Activated CD4-positive, alpha-beta T cell treated with anti-CD3 and anti-CD28 coated beads, Interleukin-2, Interleukin-6, amounts not matched to agents 100 ng/mL and 50 ng/mL, durations not matched to agents 16 hours and 8 hours (primary cell): ENCODE results near the gene POMC.
A peak's percentile ranks its signal among the peaks of the same experiment; 100 is the strongest.
"Not testable (repeated sequence)": the region's sequence is repeated elsewhere in the genome, so short reads cannot be mapped to it uniquely, and the experiment has no call there.

Experiments used
- DNase-seq: peaks from one replicate; pipeline ENCODE4 v3.0.0-alpha.2; 2020

POMC gene

DNA sequence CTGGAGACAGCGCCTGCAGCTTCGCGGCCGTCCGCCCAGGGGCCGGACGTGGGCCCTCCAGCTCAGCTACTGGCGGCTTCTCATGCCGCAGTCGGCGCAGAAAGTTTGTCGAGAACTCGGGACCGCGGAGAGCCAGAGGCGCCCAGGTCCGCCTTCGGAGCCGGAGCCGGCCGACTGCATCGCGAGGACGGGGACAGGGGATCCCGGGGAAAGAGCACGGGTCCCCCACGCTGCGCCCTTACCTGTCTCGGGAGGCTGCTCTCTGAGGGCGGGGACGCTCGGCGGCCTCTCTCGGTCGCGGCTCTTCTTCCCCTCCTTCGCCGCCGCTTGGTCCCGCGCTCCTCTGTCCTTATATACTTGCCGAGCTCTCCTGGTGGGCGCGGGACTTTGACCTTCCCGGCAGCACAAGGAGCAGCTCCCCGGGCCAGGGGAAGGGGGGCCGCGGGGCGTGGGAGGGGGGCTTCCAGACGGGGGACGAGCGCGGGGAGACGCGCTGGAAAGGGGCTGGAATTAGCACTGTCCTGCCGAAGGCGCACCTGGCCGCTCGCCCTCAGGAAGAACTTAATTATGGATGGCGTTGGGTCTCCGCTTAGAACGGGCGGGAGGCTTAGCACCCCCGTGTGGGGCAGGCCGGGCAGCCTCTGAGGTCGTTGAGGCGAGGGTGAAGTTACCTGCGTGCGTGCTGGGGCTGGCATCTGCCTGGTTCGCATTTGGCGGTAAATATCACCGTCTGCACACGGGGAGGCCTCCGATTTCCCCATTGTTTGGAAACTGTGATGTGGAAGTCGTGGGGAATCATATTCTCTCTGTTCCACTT, at the start of gene POMC:
TSS of gene POMC (minus strand) at position 325 of the 817 bp plus-strand sequence. CDS start 3,808 bp downstream, outside the sequence.
- DNase-seq = peak; percentile 19

DNA sequence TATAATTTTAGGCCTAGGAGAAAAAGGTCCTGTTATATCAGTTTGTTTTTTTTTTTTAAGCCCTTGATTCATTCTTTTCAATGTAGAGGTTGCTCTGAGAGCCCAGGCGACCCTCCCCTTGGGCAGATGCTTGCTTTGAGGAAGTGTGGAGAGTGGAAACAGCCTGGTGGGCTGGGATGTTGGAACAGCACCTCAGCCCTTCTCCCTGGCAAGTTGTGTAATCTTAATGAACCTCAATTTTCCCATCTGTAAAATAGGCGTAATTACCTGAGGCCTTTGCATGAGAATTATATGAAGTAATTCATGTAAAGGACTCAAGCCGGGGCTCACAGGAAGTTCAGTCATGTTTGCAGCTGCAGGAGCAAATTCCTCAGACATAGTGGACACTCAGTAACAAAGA, 49.7 kb upstream of the POMC start:
- no peak for DNase-seq

DNA sequence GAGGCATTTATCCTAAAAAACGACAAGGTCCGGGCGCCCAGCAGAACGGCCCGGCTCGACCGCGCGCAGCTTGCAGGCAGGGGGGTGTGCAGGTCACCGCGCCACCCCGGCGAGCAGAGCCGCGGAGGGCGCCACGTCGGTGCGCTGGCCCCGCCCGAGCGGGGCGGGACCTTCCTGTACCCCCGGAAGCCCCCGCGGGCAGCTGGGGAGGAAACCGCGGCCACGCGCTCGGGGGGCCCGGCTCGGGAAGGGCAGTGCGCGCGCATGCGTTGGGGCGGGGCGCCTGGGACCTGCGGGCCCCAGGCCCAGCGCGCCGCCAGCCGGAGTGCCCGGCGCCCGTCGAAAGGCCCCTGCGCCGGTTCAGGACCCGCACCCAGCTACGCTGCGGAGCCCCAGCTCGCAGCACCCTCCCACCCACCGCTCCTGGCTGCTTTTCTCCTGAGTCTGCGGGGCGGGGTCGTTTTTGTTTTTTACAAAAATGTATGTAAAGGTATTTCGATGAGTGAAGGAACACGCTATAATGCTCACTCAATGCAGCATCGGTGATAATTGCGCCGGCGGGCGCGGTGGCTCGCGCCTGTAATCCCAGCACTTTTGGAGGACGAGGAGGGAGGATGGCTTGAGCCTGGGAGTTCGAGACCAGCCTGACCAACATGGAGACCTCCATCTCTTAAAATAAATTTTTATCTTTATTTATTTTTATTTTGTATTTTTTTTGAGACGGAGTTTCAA, 47.7 kb upstream of the POMC start:
- DNase-seq = peak; percentile 91

DNA sequence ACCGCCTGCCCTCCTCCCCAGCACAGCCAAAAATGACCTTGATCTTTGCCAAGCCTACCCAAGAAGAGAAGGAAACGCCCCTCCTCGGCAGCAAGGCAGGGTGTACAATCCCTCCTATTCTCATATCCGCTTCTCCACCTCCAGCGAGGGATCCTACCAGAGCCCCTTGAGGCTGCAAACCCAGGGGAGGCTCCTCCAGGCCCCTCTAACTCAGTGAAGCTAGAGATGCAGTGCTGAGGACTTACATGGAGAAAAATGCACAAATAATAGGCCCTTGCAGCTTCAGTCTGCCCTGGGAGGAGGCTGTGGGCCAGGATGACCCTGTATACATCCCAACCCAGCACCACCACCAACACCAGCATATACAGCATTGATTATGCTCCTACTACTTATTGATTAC, 46.9 kb upstream of the POMC start:
- no peak for DNase-seq

DNA sequence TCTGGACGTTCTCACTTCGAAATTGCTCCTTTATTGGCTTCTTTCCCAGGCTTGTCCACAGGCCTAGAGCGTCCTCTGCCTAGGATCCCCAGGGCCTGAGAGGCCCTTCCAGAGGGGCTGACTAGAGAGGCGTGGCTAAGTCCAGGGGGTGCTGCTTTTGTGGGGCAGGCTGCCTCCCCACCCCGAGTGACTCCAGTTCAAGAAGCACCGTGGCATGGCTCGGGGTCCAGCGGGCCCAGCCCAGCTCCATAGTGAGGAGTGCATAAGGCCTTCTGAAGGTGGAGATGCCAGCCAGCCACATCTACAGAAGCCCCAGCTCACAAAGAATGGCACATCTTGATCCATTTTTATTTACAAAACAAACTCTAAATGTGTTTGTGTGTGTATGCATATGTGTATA, 44.8 kb upstream of the POMC start:
- DNase-seq = no peak

DNA sequence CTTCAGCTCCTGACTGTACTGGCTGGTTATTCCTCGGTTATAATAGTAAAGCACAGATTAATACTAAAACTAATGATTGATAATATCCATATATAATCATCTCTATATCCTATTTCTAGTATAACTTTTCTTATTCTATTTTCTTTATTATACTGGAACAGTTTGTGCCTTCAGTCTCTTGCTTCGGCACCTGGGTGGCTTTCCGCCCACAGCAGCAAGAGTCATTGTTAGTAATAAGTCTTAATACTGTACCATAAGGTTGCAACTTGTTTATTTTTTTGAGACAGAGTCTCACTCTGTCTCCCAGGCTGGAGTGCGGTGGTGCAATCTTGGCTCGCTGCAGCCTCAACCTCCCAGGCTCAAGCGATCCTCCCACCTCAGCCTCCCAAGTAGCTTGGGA, 42.5 kb upstream of the POMC start:
- not testable (repeated sequence) for DNase-seq

DNA sequence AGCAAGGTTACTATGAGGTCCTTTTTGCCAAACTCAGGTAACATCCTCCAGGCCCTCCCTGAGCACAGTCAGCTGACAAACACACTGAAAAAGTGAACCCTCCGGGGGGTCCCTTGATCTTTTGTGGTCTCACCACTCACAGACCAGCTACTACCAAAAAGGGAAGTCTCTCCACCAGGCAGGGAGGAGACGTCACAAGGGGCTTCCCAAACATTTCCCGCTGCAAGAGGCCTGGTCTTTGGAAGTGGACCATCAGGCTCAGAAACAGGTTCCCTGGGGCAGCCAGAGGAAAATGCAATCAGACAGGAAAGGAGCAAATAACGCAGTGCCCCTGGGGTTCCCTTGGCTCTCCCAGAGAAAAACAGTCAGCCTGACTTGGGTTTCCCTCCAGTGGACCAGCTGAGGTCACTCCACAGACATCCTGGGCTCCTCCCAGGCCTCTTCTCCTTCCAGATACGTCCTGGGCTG, 38.7 kb upstream of the POMC start:
- no peak for DNase-seq

DNA sequence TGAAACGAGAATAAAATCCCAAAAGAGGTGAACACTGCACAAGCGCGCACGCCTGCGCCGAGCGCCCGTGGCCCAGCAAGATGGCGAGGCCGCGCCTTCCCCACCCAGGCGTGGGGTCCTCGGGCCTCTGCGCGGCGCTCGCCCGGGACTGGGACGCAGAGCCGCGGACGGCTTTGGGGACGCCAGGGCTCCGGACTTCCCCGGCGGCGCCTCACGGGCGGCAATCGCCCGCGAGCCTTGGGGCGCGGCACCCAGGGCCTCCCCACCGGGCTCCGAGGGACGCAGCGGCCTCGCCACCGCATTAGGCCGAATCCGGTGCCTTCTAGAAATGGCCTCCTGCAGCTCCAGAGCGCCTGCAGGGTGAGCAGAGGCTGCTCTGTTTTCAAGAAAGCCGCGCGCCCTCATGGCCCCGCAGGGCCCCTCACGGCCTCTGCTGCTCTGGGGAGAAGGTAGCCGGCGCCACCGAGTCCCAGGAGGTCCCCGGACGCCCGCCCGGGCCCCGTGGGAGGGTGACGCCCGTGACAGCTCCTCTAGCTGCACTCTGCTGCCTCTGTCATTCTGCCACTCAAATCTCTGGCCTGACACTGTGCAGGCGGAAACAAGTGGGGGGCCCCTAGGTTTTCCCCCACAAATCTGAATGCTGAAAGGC, 35.9 kb upstream of the POMC start:
- no peak for DNase-seq

DNA sequence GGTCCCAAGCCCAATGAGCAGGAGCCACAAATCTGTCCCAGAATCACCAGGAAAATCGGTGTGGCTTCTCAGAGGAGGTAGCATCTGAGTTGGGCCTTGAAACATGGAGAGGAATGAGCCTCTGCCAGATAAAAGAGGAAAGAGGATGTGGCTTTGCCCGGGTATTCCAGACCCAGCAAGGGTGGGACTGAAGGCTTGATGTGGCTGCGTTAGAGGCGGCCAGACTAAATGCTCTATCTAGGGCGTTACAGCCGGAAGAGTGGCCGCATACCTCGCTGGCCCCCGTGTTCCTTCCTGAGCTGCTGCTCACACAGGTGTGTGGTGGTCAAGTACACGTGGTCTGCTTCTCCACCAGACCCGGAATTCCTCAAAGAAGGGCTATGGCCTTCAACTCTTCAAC, 33.9 kb upstream of the POMC start:
- no peak for DNase-seq

DNA sequence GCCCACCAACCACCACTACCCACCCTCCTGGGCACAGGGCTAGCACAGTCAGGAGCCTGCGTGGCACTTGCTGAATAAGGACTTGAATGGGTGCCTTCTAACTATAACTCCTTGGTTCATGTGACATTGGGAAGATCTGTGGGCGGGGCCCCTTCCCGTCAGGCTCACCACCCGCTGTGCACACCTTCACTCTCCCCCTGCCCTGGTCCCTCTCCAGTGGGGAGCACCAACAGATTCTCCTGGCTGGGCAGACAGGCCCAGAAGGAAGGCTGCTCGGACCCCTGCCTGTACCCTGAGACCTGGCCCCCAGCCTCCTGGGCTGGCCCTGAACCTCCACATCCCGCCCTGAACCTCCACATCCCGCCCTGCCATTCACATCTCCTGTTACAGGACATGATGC, 33.4 kb upstream of the POMC start:
- DNase-seq = no peak

DNA sequence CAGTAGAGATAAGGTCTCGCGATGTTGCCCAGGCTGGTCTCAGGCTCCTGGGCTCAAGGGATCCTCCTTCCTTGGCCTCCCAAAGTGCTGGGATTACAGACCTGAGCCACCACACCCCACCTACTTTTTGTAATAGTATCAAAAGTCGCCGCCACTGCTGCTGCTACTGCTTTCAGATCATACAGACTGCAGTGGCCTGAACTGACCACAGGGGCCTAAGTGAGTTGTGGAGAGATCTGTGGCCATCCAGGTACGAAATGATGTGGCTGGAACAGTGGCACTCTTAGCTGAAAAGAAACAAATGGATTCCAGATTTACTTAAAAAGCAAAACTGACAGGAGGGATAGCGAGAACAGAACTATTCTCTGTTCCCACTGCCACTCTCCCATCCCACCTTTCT, 32.9 kb upstream of the POMC start:
- no peak for DNase-seq

DNA sequence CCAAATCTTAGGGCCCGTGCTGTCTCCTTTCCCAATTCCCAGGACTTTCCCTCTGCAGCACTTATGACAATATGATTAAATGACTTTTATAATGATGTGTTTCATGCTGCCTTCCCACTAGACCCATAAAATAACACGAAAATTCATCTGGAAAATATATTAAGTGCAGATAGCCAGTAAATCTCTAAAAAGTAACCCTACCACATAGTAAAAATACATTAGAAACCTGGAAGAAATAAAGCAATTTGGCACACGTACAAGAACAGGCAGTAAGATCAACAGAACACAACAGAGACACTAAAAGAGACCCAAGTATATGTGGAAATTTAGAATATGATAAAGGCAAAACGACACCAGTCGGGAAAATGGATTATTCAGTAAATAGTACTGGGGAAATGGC, 30.2 kb upstream of the POMC start:
- DNase-seq = no peak

DNA sequence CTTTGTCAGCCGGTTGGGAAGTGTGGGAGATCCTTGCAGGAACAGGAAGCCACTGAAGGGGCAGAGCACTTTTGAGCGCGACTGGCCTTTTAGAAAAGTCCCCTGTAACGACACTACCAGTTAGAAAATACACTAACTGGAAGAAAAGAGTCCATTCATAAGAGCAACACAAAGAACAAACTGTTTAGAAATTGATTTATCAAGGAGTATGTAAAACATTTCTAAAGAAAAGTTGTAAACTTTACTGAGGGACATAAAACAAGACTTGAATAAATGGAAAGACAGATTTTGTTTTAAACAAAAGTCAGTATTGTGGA, 29.8 kb upstream of the POMC start:
- no peak for DNase-seq

DNA sequence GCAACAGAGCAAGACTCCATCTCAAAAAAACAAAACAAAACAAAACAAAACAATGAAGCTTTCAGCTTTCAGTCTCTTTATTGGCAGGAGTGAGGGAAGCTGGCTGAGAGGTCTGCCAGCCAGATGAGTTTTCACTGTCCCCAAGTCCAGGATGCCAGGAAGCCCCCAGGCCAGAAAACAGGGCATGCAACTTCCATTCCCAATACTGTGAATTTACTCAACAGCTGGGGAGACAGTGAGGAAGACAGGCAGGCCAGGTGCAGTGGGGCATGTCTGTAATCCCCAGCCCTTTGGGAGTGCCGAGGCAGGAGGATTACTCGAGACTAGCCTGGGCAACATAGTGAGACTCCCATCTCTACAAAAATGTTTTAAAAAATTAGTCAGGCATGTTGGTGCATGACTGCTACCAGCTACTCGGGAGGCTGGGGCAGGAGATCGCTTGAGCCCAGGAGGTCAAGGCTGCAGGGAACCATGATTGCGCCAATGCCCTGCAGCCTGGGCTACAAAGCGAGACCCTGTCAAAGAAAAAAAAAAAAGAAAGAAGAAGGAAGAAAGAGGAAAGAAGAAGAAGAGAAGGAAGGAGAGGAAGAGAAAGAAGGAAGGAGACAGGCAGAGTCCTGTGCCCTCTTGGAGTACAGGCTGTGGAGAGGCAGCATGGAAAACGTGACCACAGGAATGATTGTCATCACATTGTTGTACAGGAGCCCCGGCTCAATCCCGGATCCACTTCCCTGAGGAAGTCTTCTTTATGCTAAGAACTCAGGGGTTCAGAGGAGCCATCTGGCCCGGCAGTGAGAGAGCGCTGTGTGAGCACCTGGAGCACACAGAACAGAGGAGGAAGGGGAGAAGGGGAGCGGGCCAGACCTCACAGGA, 29.2 kb upstream of the POMC start:
- DNase-seq = no peak

DNA sequence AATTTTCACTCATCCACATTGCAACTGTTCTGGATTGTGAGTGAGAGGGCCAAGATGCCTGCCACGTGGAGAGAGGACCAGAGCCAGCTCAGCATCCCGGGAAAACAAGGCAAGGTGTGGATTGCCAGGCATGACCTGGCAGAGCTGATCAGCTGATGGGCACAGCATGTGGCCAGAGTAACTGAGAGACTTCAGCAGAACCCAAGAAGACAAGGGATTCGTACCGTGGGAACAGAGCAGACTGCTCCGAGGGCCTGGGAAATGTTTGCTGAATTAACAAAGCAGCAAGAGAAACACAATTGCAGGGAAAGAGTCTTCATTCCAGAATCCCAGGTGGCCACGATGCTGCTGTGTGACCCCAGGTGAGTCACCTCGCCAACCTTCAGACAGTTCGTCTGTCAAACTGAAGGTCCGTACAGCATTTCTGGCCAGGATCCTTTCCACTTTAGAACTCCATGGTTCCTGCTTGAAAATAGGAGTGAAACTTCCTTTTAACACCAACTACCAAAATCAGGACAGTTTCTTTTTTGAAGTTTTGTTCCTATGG, 26.3 kb upstream of the POMC start:
- no peak for DNase-seq

DNA sequence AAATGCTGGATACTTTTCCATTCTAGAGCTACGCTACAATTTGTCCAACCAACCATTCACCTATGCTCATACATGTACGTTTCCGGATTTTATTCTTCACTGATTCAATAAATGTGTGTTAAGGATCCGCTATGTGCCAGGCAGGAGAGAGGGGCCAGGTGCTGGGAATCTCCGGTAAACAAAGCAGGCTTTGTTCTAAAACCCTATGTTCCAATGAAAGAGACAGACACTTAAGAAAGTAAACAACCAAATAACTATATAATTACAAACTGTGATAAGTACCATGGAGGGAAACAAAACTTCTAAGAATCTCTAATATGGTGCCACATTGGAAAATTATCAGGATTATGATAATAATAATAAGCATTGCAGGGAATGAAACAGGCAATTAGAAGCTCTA, 22.2 kb upstream of the POMC start:
- DNase-seq = no peak

DNA sequence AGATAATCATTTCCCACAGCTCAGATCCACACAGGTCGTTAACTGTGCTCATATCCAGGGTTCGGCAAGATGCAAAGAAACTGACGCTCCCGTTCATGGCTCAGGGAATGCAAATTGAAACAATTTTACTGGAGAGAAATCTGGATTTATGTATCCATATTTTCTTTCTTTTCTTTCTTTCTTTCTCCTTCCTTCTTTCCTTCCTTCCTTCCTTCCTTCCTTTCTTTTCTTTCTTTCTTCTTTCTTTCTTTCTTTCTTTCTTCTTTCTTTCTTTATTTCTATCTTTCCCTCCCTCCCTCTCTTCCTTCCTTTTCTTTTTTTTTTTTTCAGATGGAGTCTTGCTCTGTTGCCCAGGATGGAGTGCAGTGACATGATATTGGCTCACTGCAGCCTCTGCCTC, 20.0 kb upstream of the POMC start:
- no peak for DNase-seq

DNA sequence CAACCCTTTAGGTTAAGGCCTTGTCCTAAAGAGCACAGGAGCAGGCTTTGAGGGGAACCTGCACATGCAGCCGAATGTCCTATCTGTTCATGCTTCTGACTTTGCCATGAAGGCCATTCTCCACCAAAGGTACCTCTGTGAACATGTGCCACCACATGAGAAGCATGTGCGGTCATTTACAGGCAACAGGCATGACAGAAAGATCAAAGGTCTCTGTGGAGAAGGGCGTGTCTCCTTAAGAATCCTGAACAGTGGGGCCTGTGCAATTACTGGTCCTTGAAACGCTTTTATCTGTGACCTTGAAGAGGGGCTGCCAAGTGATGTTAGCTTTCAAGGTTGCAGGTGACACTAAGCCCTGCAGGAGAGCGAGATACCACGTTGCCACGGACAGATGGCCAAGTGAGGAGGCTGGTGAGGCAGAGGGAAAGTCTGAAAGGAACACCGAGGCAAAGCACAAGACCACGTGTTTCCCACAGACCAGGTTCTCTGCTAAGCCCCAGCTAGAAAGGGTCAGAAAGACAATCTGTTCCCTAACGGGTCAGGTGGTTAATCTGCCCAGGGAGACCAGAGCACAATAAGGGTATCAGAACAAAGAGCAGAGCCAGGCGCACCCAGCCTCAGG, 19.5 kb upstream of the POMC start:
- DNase-seq = no peak

DNA sequence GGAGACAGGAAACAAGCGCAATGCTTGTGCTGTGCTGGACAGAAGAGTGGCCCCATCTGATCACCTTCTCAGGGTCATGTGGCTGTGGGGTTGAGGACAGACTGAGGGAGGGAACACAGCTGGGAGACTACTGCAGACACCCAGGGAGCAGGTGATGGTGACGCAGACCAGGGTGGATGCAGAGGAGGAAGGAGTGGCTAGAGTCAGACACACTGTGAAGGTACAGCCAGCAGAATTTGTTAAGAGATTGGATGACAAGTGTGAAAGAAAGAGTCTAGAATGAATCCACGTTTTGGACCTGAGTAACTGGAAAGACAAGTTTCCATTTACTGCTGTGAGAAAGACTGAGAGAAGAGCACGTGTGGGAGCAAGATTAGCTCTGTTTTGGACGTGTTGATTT, 15.9 kb upstream of the POMC start:
- DNase-seq = no peak

DNA sequence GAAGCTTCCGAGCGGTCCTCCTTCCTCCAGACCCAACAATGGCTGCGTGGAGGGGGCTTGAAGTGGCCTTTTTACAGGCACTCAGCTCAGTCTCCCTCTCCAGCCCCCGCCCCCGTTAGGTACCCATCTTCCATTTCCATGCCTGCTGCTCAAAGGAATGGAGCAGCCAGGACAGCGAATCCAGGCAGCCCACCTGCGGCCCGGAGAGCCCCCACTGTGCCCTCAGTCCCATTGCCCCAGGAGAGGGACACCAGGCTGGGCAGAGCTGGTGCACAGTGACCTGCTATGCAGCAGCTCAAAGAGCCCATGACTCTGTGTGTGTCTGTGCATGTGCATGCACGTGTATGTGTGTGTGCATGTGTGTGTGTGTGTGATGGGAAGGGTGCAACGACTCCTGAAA, 10.6 kb upstream of the POMC start:
- no peak for DNase-seq

DNA sequence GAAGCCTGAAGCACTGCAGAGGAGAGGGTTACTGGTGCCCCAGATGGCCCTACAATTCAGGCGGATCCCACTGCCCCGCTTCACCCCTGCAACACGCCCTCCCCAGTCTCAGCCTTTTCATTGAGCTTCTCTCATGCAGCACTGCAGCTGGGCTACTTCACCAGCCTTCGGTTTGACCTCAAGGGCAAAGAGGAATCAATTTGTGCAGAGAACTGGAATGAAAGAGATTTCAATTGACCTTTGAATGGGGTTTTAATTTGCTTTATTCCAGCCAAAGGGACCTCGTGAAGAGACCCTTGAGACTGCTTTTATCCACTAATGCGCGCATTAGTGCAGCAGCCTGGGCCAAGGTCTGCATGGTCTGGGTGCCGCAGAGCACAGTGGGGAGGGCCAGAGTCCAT, 8.8 kb upstream of the POMC start:
- no peak for DNase-seq

DNA sequence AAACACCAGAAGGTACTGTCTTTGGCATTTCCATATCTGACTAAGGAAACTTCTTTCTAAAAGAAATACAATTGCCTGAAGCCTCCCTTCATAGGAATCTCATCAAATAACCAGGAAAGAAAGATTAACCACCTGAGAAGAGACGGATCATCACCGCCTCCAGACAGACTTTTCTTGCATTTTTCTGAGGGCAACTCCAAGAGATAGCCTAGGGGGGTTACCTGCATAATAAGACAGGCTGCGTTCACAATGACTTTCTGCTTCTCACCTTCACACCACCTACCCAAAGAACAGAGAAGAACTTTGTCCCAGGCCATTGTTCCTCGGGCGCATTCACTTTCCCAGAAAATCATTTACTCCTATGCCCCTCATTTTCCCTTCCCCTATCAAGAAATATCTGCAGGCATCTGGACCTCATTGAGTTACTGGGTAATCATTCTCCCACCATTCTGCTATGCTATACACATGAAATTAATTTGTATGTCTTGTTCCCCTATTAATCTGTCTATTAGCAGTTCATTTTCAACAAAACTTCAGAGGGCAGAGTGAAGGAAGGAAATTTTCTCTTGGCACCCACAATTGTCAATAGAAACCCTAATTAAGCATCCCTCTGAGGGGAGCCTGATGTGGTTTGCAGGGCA, 8.3 kb upstream of the POMC start:
- no peak for DNase-seq
